Kidney glomerular epithelial cell (primary cell): ENCODE results near the gene KNDC1.
"Not testable (repeated sequence)": the region's sequence is repeated elsewhere in the genome, so short reads cannot be mapped to it uniquely, and the experiment has no call there.

ENCODE experiments used
- DNase-seq: peaks from one replicate; lab custom pipeline; 2025; lab: John Stamatoyannopoulos, UW

The KNDC1 gene

GRCh38 chr10:133159950-133160825 is at the start of gene KNDC1:
Gene KNDC1, plus strand, starts transcription at chr10:133160219. Its CDS starts 249 bp downstream, at chr10:133160468.
- DNase-seq, result no peak

GRCh38 chr10:133110609-133111275 is 49.3 kb upstream of the KNDC1 start:
- DNase-seq, result no peak

- not testable (repeated sequence) for DNase-seq
Observed at GRCh38 chr10:133111640-133112039, 48.4 kb upstream of the KNDC1 start.

- no peak for DNase-seq
Observed at GRCh38 chr10:133113146-133113830, 46.7 kb upstream of the KNDC1 start.

GRCh38 chr10:133113847-133114246 is 46.2 kb upstream of the KNDC1 start:
- DNase-seq, result no peak

GRCh38 chr10:133114251-133114650 is 45.8 kb upstream of the KNDC1 start:
- DNase-seq, result no peak

GRCh38 chr10:133114726-133115452 is 45.1 kb upstream of the KNDC1 start:
- no peak for DNase-seq

GRCh38 chr10:133115453-133115842 is 44.6 kb upstream of the KNDC1 start:
- no peak for DNase-seq

- DNase-seq, result no peak
Observed at GRCh38 chr10:133115976-133116375, 44.0 kb upstream of the KNDC1 start.

GRCh38 chr10:133116455-133116854 is 43.6 kb upstream of the KNDC1 start:
- no peak for DNase-seq

- no peak for DNase-seq
Observed at GRCh38 chr10:133117036-133117687, 42.9 kb upstream of the KNDC1 start.

GRCh38 chr10:133117688-133118071 is 42.3 kb upstream of the KNDC1 start:
- no peak for DNase-seq

GRCh38 chr10:133121479-133121878 is 38.5 kb upstream of the KNDC1 start:
- DNase-seq, result no peak

GRCh38 chr10:133122171-133122935 is 37.7 kb upstream of the KNDC1 start:
- no peak for DNase-seq

GRCh38 chr10:133123050-133123745 is 36.8 kb upstream of the KNDC1 start:
- no peak for DNase-seq

GRCh38 chr10:133123746-133124356 is 36.2 kb upstream of the KNDC1 start:
- no peak for DNase-seq

- DNase-seq, result no peak
Observed at GRCh38 chr10:133124357-133125211, 35.4 kb upstream of the KNDC1 start.

GRCh38 chr10:133125901-133126300 is 34.1 kb upstream of the KNDC1 start:
- DNase-seq, result no peak
